Fibroblast of skin of abdomen (primary cell): Measurements from ENCODE around the gene CPD.

ENCODE experiments used
- DNase-seq: peaks from one replicate; pipeline ENCODE4 v3.0.0-alpha.2; 2013

CPD gene

DNA sequence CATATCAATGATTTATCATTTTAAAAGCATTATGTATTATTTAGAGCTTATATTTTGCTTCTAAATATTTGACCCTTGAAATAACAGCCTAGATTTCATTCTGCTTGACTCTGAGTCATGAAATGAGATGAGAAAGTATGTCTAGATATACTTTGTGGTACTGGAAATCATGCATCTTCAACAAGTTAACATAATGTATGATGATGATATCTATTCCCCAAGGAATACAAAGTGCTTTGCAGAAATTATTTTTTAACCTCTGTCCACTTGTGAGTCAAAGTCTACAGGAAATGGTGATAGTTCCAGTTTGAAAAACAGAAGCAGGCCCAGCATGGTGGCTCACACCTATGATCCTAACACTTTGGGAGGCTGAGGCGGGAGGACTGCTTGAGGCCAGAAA lies 134.6 kb downstream of the CPD start:
- peak; percentile 36 for DNase-seq

GRCh38 chr17:30514895-30515596 lies 136.3 kb downstream of the CPD start:
- DNase-seq, result no peak

- DNase-seq, result no peak
These were observed 139.1 kb downstream of the CPD start for GRCh38 chr17:30517786-30518185.

GRCh38 chr17:30519166-30519565 lies 140.4 kb downstream of the CPD start:
- DNase-seq, result no peak
